Measurements from ENCODE around the gene MTX2.
"Not testable (repeated sequence)": the region's sequence is repeated elsewhere in the genome, so short reads cannot be mapped to it uniquely, and the experiment has no call there.

The MTX2 gene

GRCh38 chr2:176285321-176285720, 16.1 kb downstream of the MTX2 start:
- DNase-seq (ENCODE audit: low read depth in 2 of 3, low spot score in 1 of 3), result no peak

- no peak for DNase-seq (ENCODE audit: low read depth in 2 of 3, low spot score in 1 of 3)
Measured at GRCh38 chr2:176291335-176291734, 22.1 kb downstream of the MTX2 start.

GRCh38 chr2:176291809-176292283, 22.6 kb downstream of the MTX2 start:
- DNase-seq (ENCODE audit: low read depth in 2 of 3, low spot score in 1 of 3), result no peak

GRCh38 chr2:176292608-176293007, 23.4 kb downstream of the MTX2 start:
- DNase-seq (ENCODE audit: low read depth in 2 of 3, low spot score in 1 of 3), result no peak

- DNase-seq (ENCODE audit: low read depth in 2 of 3, low spot score in 1 of 3), result no peak
Measured at GRCh38 chr2:176293334-176293733, 24.1 kb downstream of the MTX2 start.

- DNase-seq (ENCODE audit: low read depth in 2 of 3, low spot score in 1 of 3), result no peak
Measured at GRCh38 chr2:176297067-176297466, 27.8 kb downstream of the MTX2 start.

- DNase-seq (ENCODE audit: low read depth in 2 of 3, low spot score in 1 of 3), result no peak
Measured at GRCh38 chr2:176297737-176298136, 28.5 kb downstream of the MTX2 start.

- DNase-seq (ENCODE audit: low read depth in 2 of 3, low spot score in 1 of 3), result not testable (repeated sequence)
Measured at GRCh38 chr2:176306020-176306419, 36.8 kb downstream of the MTX2 start.

GRCh38 chr2:176317199-176317598, 48.0 kb downstream of the MTX2 start:
- no peak for DNase-seq (ENCODE audit: low read depth in 2 of 3, low spot score in 1 of 3)

- no peak for DNase-seq (ENCODE audit: low read depth in 2 of 3, low spot score in 1 of 3)
Measured at GRCh38 chr2:176317623-176318065, 48.4 kb downstream of the MTX2 start.

GRCh38 chr2:176321916-176322315, 52.7 kb downstream of the MTX2 start:
- DNase-seq (ENCODE audit: low read depth in 2 of 3, low spot score in 1 of 3), result no peak

GRCh38 chr2:176324862-176325261, 55.6 kb downstream of the MTX2 start:
- DNase-seq (ENCODE audit: low read depth in 2 of 3, low spot score in 1 of 3), result no peak

GRCh38 chr2:176325732-176326131, 56.5 kb downstream of the MTX2 start:
- DNase-seq (ENCODE audit: low read depth in 2 of 3, low spot score in 1 of 3), result no peak

- no peak for DNase-seq (ENCODE audit: low read depth in 2 of 3, low spot score in 1 of 3)
Measured at GRCh38 chr2:176328149-176328548, 58.9 kb downstream of the MTX2 start.

GRCh38 chr2:176330612-176331011, 61.4 kb downstream of the MTX2 start:
- no peak for DNase-seq (ENCODE audit: low read depth in 2 of 3, low spot score in 1 of 3)

- no peak for DNase-seq (ENCODE audit: low read depth in 2 of 3, low spot score in 1 of 3)
Measured at GRCh38 chr2:176331646-176332045, 62.4 kb downstream of the MTX2 start.

- no peak for DNase-seq (ENCODE audit: low read depth in 2 of 3, low spot score in 1 of 3)
Measured at GRCh38 chr2:176334729-176335128, 65.5 kb downstream of the MTX2 start.

- no peak for DNase-seq (ENCODE audit: low read depth in 2 of 3, low spot score in 1 of 3)
Measured at GRCh38 chr2:176338395-176338794, 69.2 kb downstream of the MTX2 start.

GRCh38 chr2:176339208-176339607, 70.0 kb downstream of the MTX2 start:
- no peak for DNase-seq (ENCODE audit: low read depth in 2 of 3, low spot score in 1 of 3)

- no peak for DNase-seq (ENCODE audit: low read depth in 2 of 3, low spot score in 1 of 3)
Measured at GRCh38 chr2:176356251-176356650, 87.0 kb downstream of the MTX2 start.

- DNase-seq (ENCODE audit: low read depth in 2 of 3, low spot score in 1 of 3), result no peak
Measured at GRCh38 chr2:176364273-176364977, 95.2 kb downstream of the MTX2 start.

GRCh38 chr2:176368349-176368748, 99.1 kb downstream of the MTX2 start:
- DNase-seq (ENCODE audit: low read depth in 2 of 3, low spot score in 1 of 3), result no peak

- DNase-seq (ENCODE audit: low read depth in 2 of 3, low spot score in 1 of 3), result no peak
Measured at GRCh38 chr2:176370467-176371171, 101.4 kb downstream of the MTX2 start.
